T-helper 2 cell treated with Interferon-gamma antibody and Interleukin-4, amounts not matched to agents 100 ng/mL and 5 ng/mL, for 36 hours (primary cell): ENCODE data around the gene CLEC17A. TPM values are rescaled to one million over a fixed set of nuclear protein-coding genes. Genes with fewer than 3 reads are reported as not detected.

Source experiments
- intact Hi-C: fragments of 100-400 bp; cut with micrococcal nuclease; formaldehyde crosslinking; loops from one replicate; pipeline ENCODE4 v1.15.1; 2023
- total RNA-seq: library from RNA; stranded (reverse); gene quantifications from 2 replicates; pipeline ENCODE4 v1.2.3, GENCODE V29; 2022

The CLEC17A gene
- total RNA-seq, 1 donor from 2014 or later: not detected

DNA sequence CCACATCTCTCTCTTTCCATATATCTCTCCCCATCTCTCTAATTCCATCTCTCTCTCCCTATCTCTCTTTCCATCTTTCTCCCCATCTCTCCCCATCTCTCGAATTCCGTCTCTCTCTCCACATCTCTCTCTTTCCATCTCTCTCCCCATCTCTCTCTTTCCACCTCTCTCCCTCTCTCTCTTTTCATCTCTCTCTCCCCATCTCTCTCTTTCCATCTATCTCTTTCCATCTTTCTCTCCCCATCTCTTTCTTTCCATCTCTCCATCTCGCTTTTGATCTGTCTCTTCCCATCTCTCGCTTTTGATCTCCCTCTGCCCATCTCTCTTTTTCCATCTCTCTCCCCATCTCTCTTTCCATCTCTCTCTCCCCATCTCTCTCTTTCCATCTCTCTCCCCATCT is 66.1 kb downstream of the CLEC17A start:
- intact Hi-C loops: no loop called here

- intact Hi-C loops: no loop called here
Measured at GRCh38 chr19:14650161-14650560, 67.3 kb downstream of the CLEC17A start.

- intact Hi-C loops: no loop called here
Measured at GRCh38 chr19:14654786-14655560, 72.1 kb downstream of the CLEC17A start.

DNA sequence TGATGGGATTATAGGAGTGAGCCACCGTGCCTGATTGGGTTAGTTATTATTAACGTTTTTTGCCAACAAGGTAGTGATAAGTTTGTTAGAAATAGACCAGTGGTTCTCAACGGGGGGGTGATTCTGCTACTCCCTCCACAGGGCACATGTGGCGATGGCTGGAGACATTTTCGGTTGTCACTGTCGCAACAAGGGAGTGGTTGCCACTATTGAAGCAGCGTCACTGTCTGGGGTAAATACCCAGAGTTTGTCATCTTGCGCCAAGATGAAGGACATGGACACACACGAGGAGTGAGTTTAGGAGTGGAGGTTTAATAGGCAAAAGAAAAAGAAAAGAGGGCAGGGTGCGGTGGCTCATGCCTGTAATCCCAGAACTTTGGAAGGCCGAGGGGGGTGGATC is 72.8 kb downstream of the CLEC17A start:
- intact Hi-C loops: no loop called here

DNA sequence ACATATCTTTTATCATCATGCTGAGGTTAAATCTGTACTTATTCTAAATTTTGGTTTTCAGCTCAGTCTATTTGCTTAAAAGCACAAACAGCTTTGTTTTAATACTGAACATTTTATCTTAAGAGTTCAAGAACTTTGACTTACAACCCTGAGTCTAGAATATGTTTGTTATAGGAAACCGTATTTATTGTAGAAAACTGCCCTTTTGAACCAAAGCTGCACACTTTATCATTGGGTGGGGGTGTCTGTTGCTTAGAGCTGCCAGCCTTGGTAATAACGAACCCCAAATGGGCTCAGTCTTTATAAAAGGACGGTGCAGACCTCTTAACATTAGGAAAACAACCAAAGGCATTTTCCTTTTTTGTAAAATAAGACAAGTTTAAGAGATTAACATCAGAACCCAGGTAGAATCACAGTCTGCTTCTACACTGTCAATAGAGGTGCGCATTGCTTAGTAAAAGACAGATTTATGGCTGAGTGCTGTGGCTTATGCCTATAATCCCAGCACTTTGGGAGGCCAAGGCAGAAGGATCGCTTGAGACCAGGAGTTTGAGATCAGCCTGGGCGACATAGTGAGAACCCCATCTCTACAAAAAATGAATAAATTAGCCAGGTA is 77.1 kb downstream of the CLEC17A start:
- intact Hi-C loops: no loop called here

- intact Hi-C loops: no loop called here
Measured at GRCh38 chr19:14661372-14661924, 78.6 kb downstream of the CLEC17A start.

Other genes starting within 250 kb of the CLEC17A start
- gene ADGRE5, start 201.6 kb upstream of the CLEC17A start, total RNA-seq: 178 and 183 TPM in 2 replicates
- 274 and 287 TPM in 2 replicates for gene DDX39A, start 163.7 kb upstream of the CLEC17A start, total RNA-seq
- 188 and 202 TPM in 2 replicates for gene PKN1, start 149.8 kb upstream of the CLEC17A start, total RNA-seq
- 0.16 and 0.23 TPM in 2 replicates for gene PTGER1, start 107.7 kb upstream of the CLEC17A start, total RNA-seq
- gene GIPC1, start 87.0 kb upstream of the CLEC17A start, total RNA-seq: 36.8 and 38.0 TPM in 2 replicates
- 103 and 106 TPM in 2 replicates for gene DNAJB1, start 64.7 kb upstream of the CLEC17A start, total RNA-seq
- gene TECR, start 53.5 kb upstream of the CLEC17A start, total RNA-seq: 153 TPM in 2 replicates
- gene NDUFB7, start 11.0 kb upstream of the CLEC17A start, total RNA-seq: 126 and 128 TPM in 2 replicates
- gene ADGRE3, start 91.8 kb downstream of the CLEC17A start, total RNA-seq: not detected in 2 replicates
- gene ZNF333, start 107.0 kb downstream of the CLEC17A start, total RNA-seq: 10.2 and 11.4 TPM in 2 replicates
- 1.2 and 2.2 TPM in 2 replicates for gene ADGRE2, start 195.5 kb downstream of the CLEC17A start, total RNA-seq